H9 (cell line): ENCODE measurements around the gene SEPTIN5. TPM values are rescaled to one million over a fixed set of nuclear protein-coding genes. Genes with fewer than 3 reads are reported as not detected.

ENCODE experiments used
- DNase-seq: peaks from one replicate; pipeline ENCODE4 v3.0.0-alpha.2; 2017
- H2AFZ ChIP-seq: one replicate; pipeline ENCODE4 v1.6.1; 2013; ENCODE audit warnings: mild to moderate bottlenecking, low read length, control low read depth, moderate library complexity
- H2AK5ac ChIP-seq: 2 replicates; pipeline ENCODE4 v1.6.1; 2013; ENCODE audit warnings: low read length, control low read depth, mixed read lengths; ENCODE audit not compliant: insufficient read length
- H2BK120ac ChIP-seq: one replicate; pipeline ENCODE4 v1.6.1; 2013; ENCODE audit warnings: low read depth, mild to moderate bottlenecking, low read length, control low read depth, inconsistent platforms; ENCODE audit not compliant: poor library complexity, severe bottlenecking
- H2BK12ac ChIP-seq: 2 replicates; pipeline ENCODE4 v1.6.1; 2013; ENCODE audit warnings: low read length, control low read depth, mixed read lengths, low read depth; ENCODE audit not compliant: insufficient read length
- H2BK15ac ChIP-seq: 2 replicates; pipeline ENCODE4 v1.6.1; 2013; ENCODE audit warnings: low read depth, low read length, control low read depth
- H2BK20ac ChIP-seq: one replicate; pipeline ENCODE4 v1.6.1; 2013; ENCODE audit warnings: low read depth, mild to moderate bottlenecking, low read length, control low read depth, inconsistent platforms; ENCODE audit not compliant: poor library complexity, severe bottlenecking
- H2BK5ac ChIP-seq: 2 replicates; pipeline ENCODE4 v1.6.1; 2013; ENCODE audit warnings: low read length, control low read depth, mixed read lengths; ENCODE audit not compliant: insufficient read length
- H3K14ac ChIP-seq: 2 replicates; pipeline ENCODE4 v1.6.1; 2013; ENCODE audit warnings: low read length, control low read depth; ENCODE audit not compliant: insufficient read depth
- H3K18ac ChIP-seq: 2 replicates; pipeline ENCODE4 v1.6.1; 2013; ENCODE audit warnings: low read depth, mild to moderate bottlenecking, mixed read lengths, low read length, control low read depth; ENCODE audit not compliant: insufficient read length
- H3K23ac ChIP-seq: 2 replicates; pipeline ENCODE4 v1.6.1; 2013; ENCODE audit warnings: low read length, control low read depth, mixed read lengths, low read depth; ENCODE audit not compliant: insufficient read length
- H3K23me2 ChIP-seq: 2 replicates; pipeline ENCODE4 v1.6.1; 2013; ENCODE audit warnings: low read depth, mild to moderate bottlenecking, mixed read lengths, low read length, control low read depth; ENCODE audit not compliant: insufficient read length, poor library complexity, severe bottlenecking
- H3K27ac ChIP-seq: 2 replicates; pipeline ENCODE4 v1.5.1; 2013; ENCODE audit warnings: low read length, control low read depth, mixed read lengths, low read depth; ENCODE audit not compliant: insufficient read length
- H3K27me3 ChIP-seq: 2 replicates; pipeline ENCODE4 v1.6.1; 2013; ENCODE audit warnings: low read length, control low read depth, inconsistent platforms; ENCODE audit not compliant: insufficient read depth
- H3K4ac ChIP-seq: 2 replicates; pipeline ENCODE4 v1.6.1; 2013; ENCODE audit warnings: low read depth, mild to moderate bottlenecking, control low read depth, inconsistent platforms, low read length, moderate library complexity
- H3K4me1 ChIP-seq: 2 replicates; pipeline ENCODE4 v1.6.1; 2013; ENCODE audit warnings: low read length, control low read depth, inconsistent platforms; ENCODE audit not compliant: insufficient read depth
- H3K4me2 ChIP-seq: 2 replicates; pipeline ENCODE4 v1.6.1; 2013; ENCODE audit warnings: low read length, control low read depth, mixed read lengths; ENCODE audit not compliant: insufficient read length, insufficient read depth
- H3K56ac ChIP-seq: 2 replicates; pipeline ENCODE4 v1.6.1; 2013; ENCODE audit warnings: low read depth, mild to moderate bottlenecking, mixed read lengths, low read length, control low read depth; ENCODE audit not compliant: insufficient read length
- H3K79me1 ChIP-seq: 2 replicates; pipeline ENCODE4 v1.6.1; 2013; ENCODE audit warnings: low read depth, mild to moderate bottlenecking, moderate library complexity, low read length, control low read depth, inconsistent platforms; ENCODE audit not compliant: insufficient read depth, poor library complexity, severe bottlenecking
- H3K79me2 ChIP-seq: 2 replicates; pipeline ENCODE4 v1.6.1; 2013; ENCODE audit warnings: low read length, control low read depth, inconsistent platforms; ENCODE audit not compliant: insufficient read depth
- H3K9ac ChIP-seq: 2 replicates; pipeline ENCODE4 v1.6.1; 2013; ENCODE audit warnings: low read length, control low read depth, mixed read lengths; ENCODE audit not compliant: insufficient read length; ENCODE audit errors: extremely low read depth
- H3K9me3 ChIP-seq: one replicate; pipeline ENCODE4 v1.6.1; 2013; ENCODE audit warnings: low read depth, low read length, inconsistent platforms; ENCODE audit not compliant: control insufficient read depth
- H3T11ph ChIP-seq: one replicate; pipeline ENCODE4 v1.6.1; 2013; ENCODE audit warnings: mild to moderate bottlenecking, low read length, control low read depth, inconsistent platforms
- H4K20me1 ChIP-seq: one replicate; pipeline ENCODE4 v1.6.1; 2013; ENCODE audit not compliant: control insufficient read depth, insufficient read length, insufficient read depth
- H4K5ac ChIP-seq: 2 replicates; pipeline ENCODE4 v1.6.1; 2013; ENCODE audit warnings: low read depth, mild to moderate bottlenecking, mixed read lengths, low read length, control low read depth; ENCODE audit not compliant: insufficient read length
- H4K8ac ChIP-seq: replicated peaks from 2 replicates; pipeline ENCODE4 v1.6.1; 2013; ENCODE audit warnings: low read length, control low read depth, mixed read lengths, low read depth; ENCODE audit not compliant: insufficient read length
- H4K91ac ChIP-seq: 2 replicates; pipeline ENCODE4 v1.6.1; 2013; ENCODE audit warnings: low read depth, mild to moderate bottlenecking, moderate library complexity, mixed read lengths, low read length, control low read depth; ENCODE audit not compliant: insufficient read length
- H3K27ac Mint-ChIP-seq, 3 experiments: 2 replicates in 2 of 3; 3 replicates in 1 of 3; pipeline ENCODE4 v1.8.0; 2020 to 2021; ENCODE audit warnings: mixed read lengths in 3 of 3, mild to moderate bottlenecking in 1 of 3, moderate library complexity in 1 of 3
- H3K27me3 Mint-ChIP-seq: 2 replicates; pipeline ENCODE4 v1.8.0; 2021; ENCODE audit warnings: low read depth, mild to moderate bottlenecking, moderate library complexity, mixed read lengths
- H3K36me3 Mint-ChIP-seq, 3 experiments: 2 replicates in 2 of 3; 3 replicates in 1 of 3; pipeline ENCODE4 v1.8.0; 2020 to 2021; ENCODE audit warnings: low read depth in 3 of 3, mixed read lengths in 3 of 3; ENCODE audit not compliant: insufficient read depth in 1 of 3
- H3K4me1 Mint-ChIP-seq, 2 experiments: 2 replicates each; pipeline ENCODE4 v1.8.0; 2020; ENCODE audit warnings: mixed read lengths in 2 of 2
- H3K4me3 Mint-ChIP-seq, 2 experiments: 2 replicates in 1 of 2; 3 replicates in 1 of 2; pipeline ENCODE4 v1.8.0; 2020 to 2021; ENCODE audit warnings: mild to moderate bottlenecking in 2 of 2, mixed read lengths in 2 of 2, moderate library complexity in 1 of 2
- H3K9me3 Mint-ChIP-seq, 2 experiments: 2 replicates in 1 of 2; 3 replicates in 1 of 2; pipeline ENCODE4 v1.8.0; 2020; ENCODE audit warnings: mild to moderate bottlenecking in 2 of 2, mixed read lengths in 2 of 2, moderate library complexity in 1 of 2
- CTCF ChIP-seq: fragments of 200-600 bp; sonication (generic); conservative IDR thresholded peaks from 3 replicates; pipeline ENCODE4 v1.8.0; 2021; ENCODE audit warnings: antibody characterized with exemption, mild to moderate bottlenecking
- WGBS: extraction: QIAGEN DNeasy Blood & Tissue Kit; methylation state at CpG from one replicate; pipeline ENCODE4 v1.1.7; 2013; ENCODE audit warnings: missing lambda C conversion rate, low lambda C conversion rate, mixed read lengths; ENCODE audit not compliant: insufficient read length; ENCODE audit errors: extremely low coverage; 5-methylcytosine and 5-hydroxymethylcytosine counted together
- total RNA-seq: library from RNA; stranded (reverse); gene quantifications from 2 replicates; pipeline ENCODE4 v1.2.1, GENCODE V29; 2021

Gene SEPTIN5
- total RNA-seq, 1 experiment from 2014 or later, result 17.8 TPM

GRCh38 chr22:19681863-19682245 is 32.4 kb upstream of the SEPTIN5 start:
- Mint-ChIP-seq H3K9me3 (peaks cover 10 to 14% of the 10 kb centered on the region in 2 experiments; a peak in 4 of 5 replicates), H3K27me3 (peaks cover 13% of the 10 kb centered on the region), H3K27ac (no peak overlapping the region), H3K4me1 (peaks cover 6 to 12% of the 10 kb centered on the region in 2 experiments), H3K4me3 (no peak overlapping the region), H3K36me3 (no peaks in the 10 kb centered on the region; a peak in 2 of 7 replicates)
- Histone ChIP-seq H2BK20ac (no peak overlapping the region), H3K79me2 (no peaks in the 10 kb centered on the region), H2BK12ac (no peak overlapping the region), H3K23me2 (no peaks in the 10 kb centered on the region), H3K18ac (no peak overlapping the region), H3K4ac (no peak overlapping the region), H2BK120ac (no peak overlapping the region), H3K14ac (no peak overlapping the region), H3K79me1 (no peaks in the 10 kb centered on the region), H3T11ph (no peak overlapping the region), H3K23ac (no peak overlapping the region), H2BK5ac (no peak overlapping the region), H4K20me1 (no peaks in the 10 kb centered on the region), H2BK15ac (no peak overlapping the region), H3K4me2 (no peak overlapping the region), H3K56ac (no peak overlapping the region), H3K27ac (no peak overlapping the region), H3K9me3 (no peaks in the 10 kb centered on the region), H3K4me1 (peaks cover 2% of the 10 kb centered on the region; the same call in 1 of the 2 replicates), H2AFZ (no peak overlapping the region), H4K8ac (no peak overlapping the region), H2AK5ac (no peak overlapping the region), H4K91ac (no peak overlapping the region), H3K27me3 (no peaks in the 10 kb centered on the region), H4K5ac (no peak overlapping the region), H3K9ac (no peak overlapping the region)
- no peak for TF ChIP-seq CTCF
- no CpG with 5 or more reads among the region's 6 CpGs for WGBS
- no peak for DNase-seq
